ENCODE results near the gene MYO16.

Gene MYO16

GRCh38 chr13:109114162-109114561 is 484.8 kb downstream of the MYO16 start:
- Histone ChIP-seq H3K9me3 (ENCODE audit: insufficient read depth, low read length) (no peaks in the 10 kb centered on the region), H3K9me2 (replicated peaks; ENCODE audit: insufficient read depth, low read length) (no peaks in the 10 kb centered on the region), H2AFZ (ENCODE audit: low read depth, low read length, severe bottlenecking) (no peak overlapping the region), H3K4me2 (ENCODE audit: low read depth, low read length, poor library complexity, severe bottlenecking) (no peak overlapping the region), H3K4me3 (ENCODE audit: insufficient read depth, low read length, poor library complexity, severe bottlenecking) (no peak overlapping the region), H3K27ac (ENCODE audit: low read depth, low read length) (no peak overlapping the region), H3K79me2 (ENCODE audit: insufficient read depth, low read length) (no peaks in the 10 kb centered on the region), H3K9ac (ENCODE audit: low read length) (no peak overlapping the region), H3F3A (ENCODE audit: insufficient read depth) (no peaks in the 10 kb centered on the region), H3K27me3 (ENCODE audit: low read length) (no peaks in the 10 kb centered on the region), H3K36me3 (ENCODE audit: low read length) (no peaks in the 10 kb centered on the region), H4K20me1 (ENCODE audit: low read depth, low read length) (no peaks in the 10 kb centered on the region)
- TF ChIP-seq EZH2phosphoT487 (conservative IDR thresholded peaks at IDR 0.05; ENCODE audit: low read length), result no peak
- TF ChIP-seq, protein P1, sequence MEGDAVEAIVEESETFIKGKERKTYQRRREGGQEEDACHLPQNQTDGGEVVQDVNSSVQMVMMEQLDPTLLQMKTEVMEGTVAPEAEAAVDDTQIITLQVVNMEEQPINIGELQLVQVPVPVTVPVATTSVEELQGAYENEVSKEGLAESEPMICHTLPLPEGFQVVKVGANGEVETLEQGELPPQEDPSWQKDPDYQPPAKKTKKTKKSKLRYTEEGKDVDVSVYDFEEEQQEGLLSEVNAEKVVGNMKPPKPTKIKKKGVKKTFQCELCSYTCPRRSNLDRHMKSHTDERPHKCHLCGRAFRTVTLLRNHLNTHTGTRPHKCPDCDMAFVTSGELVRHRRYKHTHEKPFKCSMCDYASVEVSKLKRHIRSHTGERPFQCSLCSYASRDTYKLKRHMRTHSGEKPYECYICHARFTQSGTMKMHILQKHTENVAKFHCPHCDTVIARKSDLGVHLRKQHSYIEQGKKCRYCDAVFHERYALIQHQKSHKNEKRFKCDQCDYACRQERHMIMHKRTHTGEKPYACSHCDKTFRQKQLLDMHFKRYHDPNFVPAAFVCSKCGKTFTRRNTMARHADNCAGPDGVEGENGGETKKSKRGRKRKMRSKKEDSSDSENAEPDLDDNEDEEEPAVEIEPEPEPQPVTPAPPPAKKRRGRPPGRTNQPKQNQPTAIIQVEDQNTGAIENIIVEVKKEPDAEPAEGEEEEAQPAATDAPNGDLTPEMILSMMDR (IDR thresholded peaks at IDR 0.05; ENCODE audit: insufficient read depth, low read length, poor library complexity, severe bottlenecking), result no peak

- no peak overlapping the region for H3K4me2 ChIP-seq (ENCODE audit: low read depth, low read length, poor library complexity, severe bottlenecking)
- H3K9me2 ChIP-seq (replicated peaks; ENCODE audit: insufficient read depth, low read length), result no peaks in the 10 kb centered on the region
- H3K4me3 ChIP-seq (ENCODE audit: insufficient read depth, low read length, poor library complexity, severe bottlenecking), result no peak overlapping the region
- H3F3A ChIP-seq (ENCODE audit: insufficient read depth), result no peaks in the 10 kb centered on the region
- no peaks in the 10 kb centered on the region for H3K27me3 ChIP-seq (ENCODE audit: low read length)
- no peaks in the 10 kb centered on the region for H3K36me3 ChIP-seq (ENCODE audit: low read length)
- no peaks in the 10 kb centered on the region for H3K79me2 ChIP-seq (ENCODE audit: insufficient read depth, low read length)
- H3K9me3 ChIP-seq (ENCODE audit: insufficient read depth, low read length), result no peaks in the 10 kb centered on the region
- no peak overlapping the region for H3K27ac ChIP-seq (ENCODE audit: low read depth, low read length)
- no peak overlapping the region for H3K9ac ChIP-seq (ENCODE audit: low read length)
- TF ChIP-seq, protein P1 (IDR thresholded peaks at IDR 0.05; ENCODE audit: insufficient read depth, low read length, poor library complexity, severe bottlenecking), result no peak
- no peak for TF ChIP-seq EZH2phosphoT487 (conservative IDR thresholded peaks at IDR 0.05; ENCODE audit: low read length)
- no peak overlapping the region for H2AFZ ChIP-seq (ENCODE audit: low read depth, low read length, severe bottlenecking)
- H4K20me1 ChIP-seq (ENCODE audit: low read depth, low read length), result no peaks in the 10 kb centered on the region
These were observed 485.6 kb downstream of the MYO16 start for GRCh38 chr13:109114991-109115390.

DNA sequence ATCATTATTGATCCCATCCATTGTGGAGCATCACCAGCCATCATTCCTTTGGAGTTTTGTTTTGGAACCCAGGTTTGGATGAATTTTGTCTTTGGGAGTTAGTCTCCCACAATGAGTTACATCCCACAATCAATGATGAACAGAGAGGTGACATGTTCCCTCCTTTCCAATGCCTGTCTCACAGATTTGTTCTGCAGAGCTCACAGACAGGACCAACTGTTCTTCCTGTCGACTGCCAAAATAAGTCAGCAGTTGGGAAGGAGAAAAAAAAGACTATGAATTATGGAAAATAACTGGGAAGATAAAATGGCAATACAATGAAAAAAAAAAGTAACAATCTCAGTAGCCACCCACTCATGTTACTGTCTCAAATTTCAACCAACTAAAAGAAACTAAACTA is 489.1 kb downstream of the MYO16 start:
- Histone ChIP-seq H3K4me2 (ENCODE audit: low read depth, low read length, poor library complexity, severe bottlenecking) (no peak overlapping the region), H3K36me3 (ENCODE audit: low read length) (no peaks in the 10 kb centered on the region), H3K79me2 (ENCODE audit: insufficient read depth, low read length) (no peaks in the 10 kb centered on the region), H3K27me3 (ENCODE audit: low read length) (no peaks in the 10 kb centered on the region), H3K9ac (ENCODE audit: low read length) (no peak overlapping the region), H3K27ac (ENCODE audit: low read depth, low read length) (no peak overlapping the region), H3F3A (ENCODE audit: insufficient read depth) (no peaks in the 10 kb centered on the region), H4K20me1 (ENCODE audit: low read depth, low read length) (no peaks in the 10 kb centered on the region), H3K9me2 (replicated peaks; ENCODE audit: insufficient read depth, low read length) (no peaks in the 10 kb centered on the region), H3K9me3 (ENCODE audit: insufficient read depth, low read length) (no peaks in the 10 kb centered on the region), H2AFZ (ENCODE audit: low read depth, low read length, severe bottlenecking) (no peak overlapping the region), H3K4me3 (ENCODE audit: insufficient read depth, low read length, poor library complexity, severe bottlenecking) (no peak overlapping the region)
- TF ChIP-seq, protein P1 (IDR thresholded peaks at IDR 0.05; ENCODE audit: insufficient read depth, low read length, poor library complexity, severe bottlenecking), result no peak
- no peak for TF ChIP-seq EZH2phosphoT487 (conservative IDR thresholded peaks at IDR 0.05; ENCODE audit: low read length)
